GM12891 (cell line): ENCODE measurements around the gene C7orf33.

Experiments
- POLR2A ChIP-seq: IDR thresholded peaks from 2 replicates; pipeline ENCODE4 v1.6.1; 2011; ENCODE audit warnings: low read depth, low read length, control low read depth
- TAF1 ChIP-seq: IDR thresholded peaks from 2 replicates; pipeline ENCODE4 v1.6.1; 2011; ENCODE audit warnings: low read depth, low read length, control low read depth

GRCh38 chr7:148611692-148612091, 21.1 kb downstream of the C7orf33 start:
- TF ChIP-seq POLR2A, result no peak
- no peak for TF ChIP-seq TAF1
